K562 (cell line): ENCODE measurements around the gene ZER1.

Experiments used
- ATF1 ChIP-seq, 2 experiments: fragments of 450-650 bp in 1 of 2; IDR thresholded peaks; 2 replicates each; pipeline ENCODE4 v1.6.1; 2016; ENCODE audit warnings: missing compliant biosample characterization in 1 of 2, missing genetic modification characterization in 1 of 2
- EZH2 ChIP-seq: IDR thresholded peaks from 2 replicates; pipeline ENCODE4 v1.6.1; 2012; ENCODE audit warnings: low read depth, mild to moderate bottlenecking, inconsistent platforms, low read length, borderline replicate concordance
- FOXJ3 ChIP-seq: sonication (generic); formaldehyde crosslinking; IDR thresholded peaks from 2 replicates; pipeline ENCODE4 v1.4.0; 2020; ENCODE audit warnings: mild to moderate bottlenecking, missing genetic modification reagents
- GMEB1 ChIP-seq: fragments of 250-450 bp; sonication (Bioruptor Pico); IDR thresholded peaks from 2 replicates; pipeline ENCODE4 v1.4.0; 2020; ENCODE audit warnings: mild to moderate bottlenecking
- RBM34 ChIP-seq: fragments of 200-400 bp; formaldehyde crosslinking; IDR thresholded peaks from 2 replicates; pipeline ENCODE4 v1.6.1; 2018; ENCODE audit warnings: low read length, borderline replicate concordance; ENCODE audit not compliant: insufficient read depth
- RERE ChIP-seq: sonication (generic); formaldehyde crosslinking; IDR thresholded peaks from 2 replicates; pipeline ENCODE4 v1.8.0; 2023; ENCODE audit warnings: missing genetic modification reagents, mild to moderate bottlenecking, borderline replicate concordance
- ZNF263 ChIP-seq: sonication (generic); formaldehyde crosslinking; IDR thresholded peaks from 2 replicates; pipeline ENCODE4 v1.8.0; 2022; ENCODE audit warnings: mild to moderate bottlenecking, missing genetic modification reagents, borderline replicate concordance
- ZSCAN32 ChIP-seq: fragments of 450-650 bp; formaldehyde crosslinking; IDR thresholded peaks from 2 replicates; pipeline ENCODE4 v1.4.0; 2020; ENCODE audit warnings: mild to moderate bottlenecking, moderate library complexity
- ZZZ3 ChIP-seq: fragments of 450-650 bp; IDR thresholded peaks from 2 replicates; pipeline ENCODE4 v1.6.1; 2016; ENCODE audit warnings: antibody characterized with exemption, mild to moderate bottlenecking, moderate library complexity

GRCh38 chr9:128810873-128811272 is 39.1 kb upstream of the ZER1 start:
- TF ChIP-seq RERE (CRISPR knock-in tag) (no peak), EZH2 (no peak), ZNF263 (CRISPR knock-in tag) (no peak), GMEB1 (CRISPR knock-in tag) (no peak), ZZZ3 (no peak), ZSCAN32 (CRISPR knock-in tag) (no peak), FOXJ3 (CRISPR knock-in tag) (no peak), ATF1 (CRISPR knock-in tag; IDR thresholded peaks at IDR 0.05) (no peak), ATF1 (tag; IDR thresholded peaks at IDR 0.05) (no peak), RBM34 (no peak)
